CD4-positive, alpha-beta T cell treated with Interleukin-21 for 1 hour (primary cell): Measurements from ENCODE around the gene ZNF791.
A peak's percentile ranks its signal among the peaks of the same experiment; 100 is the strongest.
"Not testable (repeated sequence)": the region's sequence is repeated elsewhere in the genome, so short reads cannot be mapped to it uniquely, and the experiment has no call there.

ENCODE experiments used
- DNase-seq: peaks from one replicate; pipeline ENCODE4 v3.0.0-alpha.2; 2020

Gene ZNF791

GRCh38 chr19:12610540-12611360 lies at the start of gene ZNF791, which contains the start of gene ZNF490:
Gene ZNF791 (plus strand): TSS chr19:12610920. CDS start chr19:12611080, 160 bp downstream.
Gene ZNF490 (minus strand): TSS chr19:12610813. CDS start chr19:12610680, 133 bp downstream.
- peak; percentile 98 for DNase-seq

- peak; percentile 90 for DNase-seq
These were observed 46.6 kb upstream of the ZNF791 start for GRCh38 chr19:12564016-12564664.

GRCh38 chr19:12566380-12566779 lies 44.3 kb upstream of the ZNF791 start:
- not testable (repeated sequence) for DNase-seq

GRCh38 chr19:12567951-12568350 lies 42.8 kb upstream of the ZNF791 start:
- no peak for DNase-seq

GRCh38 chr19:12574036-12574435 lies 36.7 kb upstream of the ZNF791 start:
- DNase-seq = peak; percentile 13

- no peak for DNase-seq
These were observed 32.1 kb upstream of the ZNF791 start for GRCh38 chr19:12578641-12579040.

- DNase-seq = no peak
These were observed 30.5 kb upstream of the ZNF791 start for GRCh38 chr19:12580180-12580694.

GRCh38 chr19:12581100-12581499 lies 29.6 kb upstream of the ZNF791 start:
- DNase-seq = no peak

GRCh38 chr19:12596485-12596884 lies 14.2 kb upstream of the ZNF791 start:
- DNase-seq = no peak

GRCh38 chr19:12596927-12597548 lies 13.7 kb upstream of the ZNF791 start:
- no peak for DNase-seq

GRCh38 chr19:12597594-12597993 lies 13.1 kb upstream of the ZNF791 start:
- no peak for DNase-seq

GRCh38 chr19:12603714-12604113 lies 7.0 kb upstream of the ZNF791 start:
- peak; percentile 64 for DNase-seq

- no peak for DNase-seq
These were observed 3.9 kb upstream of the ZNF791 start for GRCh38 chr19:12606796-12607195.

GRCh38 chr19:12607631-12608030 lies 3.1 kb upstream of the ZNF791 start:
- DNase-seq = no peak

- no peak for DNase-seq
These were observed 610 bp downstream of the ZNF791 start for GRCh38 chr19:12611361-12611699.

- DNase-seq = no peak
These were observed 6.9 kb downstream of the ZNF791 start for GRCh38 chr19:12617646-12618045.

- DNase-seq = not testable (repeated sequence)
These were observed 10.7 kb downstream of the ZNF791 start for GRCh38 chr19:12621253-12622024.

GRCh38 chr19:12623361-12624031 lies 12.8 kb downstream of the ZNF791 start:
- no peak for DNase-seq

GRCh38 chr19:12626958-12627357 lies 16.2 kb downstream of the ZNF791 start:
- DNase-seq = no peak

GRCh38 chr19:12628040-12629022 lies 17.6 kb downstream of the ZNF791 start:
- DNase-seq = no peak

GRCh38 chr19:12629215-12629614 lies 18.5 kb downstream of the ZNF791 start:
- DNase-seq = no peak
